HG03039 (cell line): ENCODE results near the gene TPM3.
"Not testable (repeated sequence)": the region's sequence is repeated elsewhere in the genome, so short reads cannot be mapped to it uniquely, and the experiment has no call there.

ENCODE experiments used
- ATAC-seq: cut with Tn5 transposase; IDR thresholded peaks from one replicate; pipeline ENCODE4 v1.9.1; 2021; ENCODE audit warnings: mild to moderate bottlenecking, moderate library complexity; ENCODE audit not compliant: unreplicated experiment

Gene TPM3

DNA sequence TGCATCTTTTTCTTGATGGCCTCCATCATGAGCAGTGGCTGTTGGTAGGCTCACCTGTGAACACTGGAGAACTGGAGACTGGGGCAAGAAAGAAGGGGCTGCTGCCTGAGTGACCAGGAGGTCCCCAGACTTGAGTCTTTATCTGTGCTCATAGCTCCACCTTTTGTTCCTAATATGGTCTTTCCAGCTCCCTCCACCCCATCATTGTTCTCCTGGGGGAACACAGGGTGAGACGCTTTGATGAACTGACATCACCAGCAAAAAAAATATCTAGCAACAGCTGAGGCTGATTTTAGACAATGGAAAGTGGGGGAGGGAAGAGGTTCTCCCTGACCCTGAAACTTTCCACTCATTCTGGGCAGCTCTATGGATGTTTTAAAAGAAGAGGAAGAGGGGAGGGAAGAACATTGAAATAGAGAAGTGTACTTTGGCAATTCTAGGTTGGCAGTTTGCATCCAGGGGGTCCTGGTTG, at the start of gene TPM3:
TSS of gene TPM3 (minus strand) at position 111 of the 472 bp plus-strand sequence. CDS start at position 29, 82 bp downstream.
- ATAC-seq = no peak

DNA sequence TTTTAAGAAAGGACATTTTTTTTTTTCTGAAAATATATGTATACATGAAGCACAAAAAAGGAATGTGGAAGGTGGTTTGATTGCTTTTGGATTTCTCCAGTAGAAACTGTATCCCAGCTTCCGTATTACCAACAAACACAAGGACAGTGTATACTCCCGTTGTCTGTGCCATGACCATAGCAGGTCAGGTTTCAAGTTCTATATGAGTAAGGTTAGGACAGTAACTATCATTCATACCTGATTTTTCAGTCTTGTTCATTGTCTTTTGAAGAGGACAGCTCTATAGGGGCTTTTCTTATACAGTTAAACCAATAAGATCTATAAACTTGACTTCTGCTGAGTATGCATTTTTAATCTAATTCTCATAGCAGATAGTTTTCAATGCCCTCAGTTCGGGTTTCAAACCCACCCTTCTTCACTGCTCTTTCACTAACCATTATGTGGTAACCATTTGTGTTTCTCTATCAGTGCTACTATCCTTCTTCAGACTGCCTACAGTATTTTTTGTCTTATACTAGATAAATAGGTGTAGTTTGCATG, 48.5 kb upstream of the TPM3 start:
- ATAC-seq = no peak

DNA sequence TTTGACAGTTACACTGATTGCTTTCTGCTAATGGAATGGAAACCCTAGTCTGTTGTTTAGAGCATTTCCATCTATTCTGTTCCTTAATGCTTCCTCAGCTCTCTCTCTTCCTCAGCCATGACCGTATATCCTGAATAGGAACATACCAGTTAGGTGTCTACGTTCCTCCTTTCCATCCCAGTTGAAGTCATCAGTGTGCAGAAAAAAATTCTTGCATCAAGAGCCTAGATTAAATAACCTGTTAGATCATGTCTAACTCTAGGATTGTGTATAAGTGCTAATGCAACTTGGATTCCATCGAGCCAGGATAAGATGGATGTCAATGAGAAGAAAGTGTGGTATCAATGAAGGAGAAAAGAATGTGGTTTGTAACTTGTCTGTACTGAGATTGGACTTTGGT, 47.6 kb upstream of the TPM3 start:
- no peak for ATAC-seq

DNA sequence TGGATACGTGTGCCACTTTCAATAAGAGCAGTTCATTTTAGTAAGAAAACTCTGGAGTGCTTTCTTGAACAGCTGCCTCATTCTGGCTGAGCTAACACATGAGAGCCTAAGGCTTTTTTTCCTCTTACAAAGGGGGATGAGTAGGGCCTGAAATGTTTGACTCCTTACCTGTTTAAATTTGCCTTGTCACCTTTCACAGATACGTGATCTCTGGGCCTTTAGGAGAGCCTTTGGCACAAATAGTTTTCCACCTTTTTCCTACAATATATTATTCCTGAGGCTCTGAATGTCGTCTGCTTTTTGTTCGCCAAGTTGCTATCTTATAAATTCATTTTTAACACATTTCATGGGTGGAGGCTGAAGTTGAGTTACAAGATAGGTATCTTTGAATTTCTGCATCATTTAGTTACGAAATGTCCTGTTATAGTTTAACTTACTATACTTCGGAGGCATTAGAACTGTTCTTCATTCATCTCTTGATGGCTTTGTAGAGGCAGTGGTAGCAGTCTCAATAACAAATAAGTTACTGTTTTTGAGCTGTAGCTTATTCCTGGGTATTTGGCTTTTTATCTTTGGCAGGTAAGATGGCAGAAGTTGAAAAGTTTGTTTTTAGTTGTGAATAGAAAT, 46.1 kb upstream of the TPM3 start:
- ATAC-seq = no peak

DNA sequence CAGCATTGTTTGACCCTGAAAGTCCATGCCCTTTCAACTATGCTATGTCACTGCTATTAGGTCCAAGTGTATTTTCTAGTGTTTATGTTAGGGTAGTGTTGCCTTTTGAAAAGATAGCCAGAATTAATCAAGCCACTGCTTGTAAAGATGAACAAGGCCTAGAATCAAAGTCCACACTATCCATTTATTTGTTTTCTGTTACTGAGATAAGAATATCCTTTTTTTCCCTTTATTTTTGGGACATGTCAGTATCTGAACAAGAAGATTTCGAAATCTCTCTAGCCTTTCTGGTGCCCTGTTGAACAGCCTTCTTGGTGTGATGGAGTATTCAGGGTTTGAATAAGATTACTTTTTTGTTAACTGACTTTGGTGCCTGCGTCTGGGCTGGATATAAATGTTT, 45.5 kb upstream of the TPM3 start:
- ATAC-seq = no peak

DNA sequence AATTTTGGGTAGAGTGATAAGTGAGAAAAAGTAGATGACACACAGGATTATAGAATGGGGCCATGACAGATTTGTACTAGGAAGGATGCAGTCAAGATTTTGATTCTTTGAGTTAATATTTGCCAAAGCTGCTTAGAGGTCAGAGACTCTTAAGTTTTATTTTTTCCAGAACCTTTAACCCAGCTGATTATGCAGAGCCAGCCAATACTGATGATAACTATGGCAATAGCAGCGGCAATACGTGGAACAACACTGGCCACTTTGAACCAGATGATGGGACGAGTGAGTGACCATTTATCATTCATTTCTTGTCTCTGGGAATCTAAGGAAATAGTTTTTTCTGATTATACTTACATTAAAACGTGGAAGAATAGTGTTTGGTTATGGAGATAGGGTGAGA, 45.0 kb upstream of the TPM3 start:
- ATAC-seq = no peak

DNA sequence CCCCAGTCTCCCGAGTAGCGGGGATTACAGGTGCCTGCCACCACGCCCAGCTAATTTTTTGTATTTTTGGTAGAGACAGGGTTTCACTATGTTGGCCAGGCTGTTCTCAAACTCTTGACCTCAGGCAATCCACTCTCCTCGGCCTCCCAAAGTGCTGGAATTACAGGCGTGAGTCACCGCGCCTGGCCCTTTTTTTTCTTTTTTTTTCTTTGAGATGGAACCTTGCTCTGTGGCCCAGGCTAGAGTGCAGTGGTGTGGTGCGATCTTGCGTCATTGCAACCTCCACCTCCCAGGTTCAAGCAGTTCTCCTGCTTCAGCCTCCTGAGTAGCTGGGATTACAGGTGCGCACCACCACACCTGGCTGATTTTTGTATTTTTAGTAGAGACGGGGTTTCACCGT, 41.2 kb upstream of the TPM3 start:
- ATAC-seq = not testable (repeated sequence)

DNA sequence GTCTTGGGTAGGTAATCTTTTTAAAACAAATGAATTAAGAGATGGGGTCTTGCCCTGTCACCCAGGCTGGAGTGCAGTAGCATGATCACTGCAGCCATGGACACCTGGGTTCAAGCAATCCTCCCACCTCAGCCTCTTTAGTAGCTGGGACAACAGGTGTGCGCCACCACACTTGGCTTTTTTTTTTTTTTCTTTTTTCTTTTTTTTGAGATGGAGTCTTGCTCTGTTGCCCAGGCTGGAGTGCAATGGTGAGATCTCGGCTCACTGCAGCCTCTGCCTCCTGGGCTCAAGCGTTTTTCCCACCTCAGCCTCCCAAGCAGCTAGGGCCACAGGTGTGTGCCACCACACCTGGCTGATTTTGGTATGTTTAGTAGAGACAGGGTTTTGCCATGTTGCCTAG, 39.2 kb upstream of the TPM3 start:
- ATAC-seq = not testable (repeated sequence)

DNA sequence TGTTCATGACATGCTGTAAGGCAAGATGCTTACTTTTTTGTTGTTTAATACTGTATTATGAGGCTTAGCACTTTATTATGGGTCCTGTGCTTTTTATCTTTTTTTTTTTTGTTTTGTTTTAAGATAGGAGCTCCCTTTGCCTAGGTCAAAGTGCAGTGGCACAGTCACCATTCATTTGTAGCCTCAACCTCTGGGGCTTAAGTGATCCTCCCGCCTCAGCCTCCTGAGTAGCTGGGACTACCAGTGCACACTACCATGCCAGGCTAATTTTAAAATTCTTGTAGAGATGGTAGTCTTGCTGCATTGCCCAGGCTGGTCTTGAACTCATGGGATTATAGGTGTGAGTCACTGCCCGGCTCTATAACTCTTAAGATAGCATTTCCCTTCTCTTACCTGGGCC, 33.5 kb upstream of the TPM3 start:
- ATAC-seq = no peak

DNA sequence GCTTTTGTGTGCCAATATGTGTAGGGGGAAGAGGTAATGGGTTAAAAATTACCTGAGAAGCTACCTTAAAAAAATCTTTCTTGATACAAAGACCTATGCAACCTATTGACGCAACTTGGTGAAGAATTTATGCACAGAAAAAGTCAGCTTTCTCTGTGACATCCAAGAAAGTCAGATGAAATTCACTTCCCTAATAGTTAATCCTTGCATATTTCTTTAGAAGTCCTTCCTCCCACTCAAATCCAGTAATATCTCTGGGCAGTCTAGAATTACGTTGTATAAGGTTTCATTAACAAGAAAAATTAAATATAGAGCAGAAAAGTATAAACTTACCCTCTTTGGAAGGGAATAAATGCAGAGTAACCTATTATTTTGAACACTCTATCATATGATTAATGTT, 31.7 kb upstream of the TPM3 start:
- no peak for ATAC-seq

DNA sequence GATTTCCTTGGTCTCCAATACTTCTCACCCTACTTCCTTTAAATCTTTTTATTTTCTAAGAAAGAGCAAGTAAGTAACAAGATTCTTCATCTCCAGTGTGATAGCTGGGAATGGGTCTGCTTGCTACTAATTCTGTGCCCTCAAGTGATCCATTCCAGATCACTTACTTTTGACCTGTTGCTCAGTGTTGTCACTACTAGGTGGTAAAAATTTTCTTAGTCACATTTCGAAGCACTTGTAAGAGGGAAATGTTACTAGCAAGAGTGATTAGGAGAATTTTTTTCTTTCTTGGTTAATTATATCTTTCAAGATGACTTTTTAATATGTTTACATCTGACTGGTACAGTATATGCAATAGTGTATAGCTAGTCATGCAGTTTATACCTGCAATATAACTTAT, 31.0 kb upstream of the TPM3 start:
- no peak for ATAC-seq

DNA sequence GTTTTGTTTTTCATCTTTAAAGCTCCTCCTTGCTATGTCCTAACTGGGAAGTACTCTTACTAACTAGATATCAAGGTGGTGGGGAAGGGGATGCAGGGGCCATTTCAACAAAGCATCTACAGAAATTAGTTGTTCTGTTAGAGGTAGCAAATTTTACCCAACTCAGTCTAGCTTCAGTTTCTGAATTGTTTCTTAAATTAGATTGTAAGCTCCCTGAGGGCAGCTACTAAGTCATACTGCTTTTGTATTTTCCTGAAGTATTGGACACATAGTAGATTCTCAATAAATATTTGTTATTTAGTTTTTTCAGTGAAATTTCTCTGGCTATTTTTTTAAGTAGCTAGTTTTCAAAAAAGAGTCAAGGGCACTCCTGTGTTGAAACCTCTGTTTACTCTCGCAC, 30.6 kb upstream of the TPM3 start:
- ATAC-seq = no peak

DNA sequence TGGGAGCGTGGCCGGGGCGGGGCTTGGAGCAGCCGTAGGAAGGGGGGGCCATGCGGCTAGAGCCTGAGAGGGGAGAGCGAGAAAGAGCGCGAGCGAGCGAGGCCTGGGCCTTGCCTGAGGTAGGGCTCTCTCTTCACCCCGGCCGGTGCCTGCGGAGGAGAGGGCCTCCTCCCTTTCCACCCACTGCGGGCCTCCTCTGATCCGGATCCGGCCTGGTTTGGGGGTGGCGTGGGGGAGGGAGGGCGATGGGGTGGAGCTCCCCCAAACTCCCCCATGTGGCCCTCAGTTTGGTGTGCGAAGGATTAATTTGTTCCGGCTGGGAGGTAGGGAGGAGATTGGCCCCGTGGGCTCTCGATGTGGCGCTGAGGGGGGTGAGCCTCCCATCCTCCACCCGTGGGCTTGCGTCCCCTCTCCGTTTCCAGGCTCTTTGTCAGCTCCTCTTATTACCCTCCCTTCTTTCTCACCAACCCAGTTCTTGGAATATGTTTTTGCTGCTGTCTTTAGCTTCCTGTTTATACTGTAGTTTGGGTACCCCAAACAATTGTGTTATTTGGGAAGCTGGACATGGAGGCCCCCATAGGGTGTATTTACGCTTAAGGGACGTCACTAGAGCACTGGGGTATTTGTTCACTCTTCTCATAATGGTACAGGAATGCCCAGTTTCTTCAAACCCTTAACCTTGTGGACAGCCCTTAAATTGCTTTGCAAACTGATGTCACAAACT, 29.5 kb upstream of the TPM3 start:
- ATAC-seq = peak; percentile 18

DNA sequence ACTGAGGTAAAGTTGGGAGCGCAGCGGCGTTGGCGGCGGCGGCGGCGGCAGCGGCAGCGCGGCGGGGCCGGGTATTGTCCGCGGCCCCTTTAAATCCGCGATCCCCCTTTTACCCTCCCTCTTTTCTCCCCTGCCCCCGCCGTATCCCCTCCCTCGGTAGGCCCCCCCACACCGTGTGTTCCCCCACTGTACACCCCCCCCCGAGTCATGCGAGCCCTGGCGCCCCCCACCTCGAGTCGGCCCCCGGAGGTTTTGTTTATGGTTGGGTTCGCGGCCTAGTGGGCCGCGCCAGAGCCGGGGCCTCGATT, 29.0 kb upstream of the TPM3 start:
- no peak for ATAC-seq

DNA sequence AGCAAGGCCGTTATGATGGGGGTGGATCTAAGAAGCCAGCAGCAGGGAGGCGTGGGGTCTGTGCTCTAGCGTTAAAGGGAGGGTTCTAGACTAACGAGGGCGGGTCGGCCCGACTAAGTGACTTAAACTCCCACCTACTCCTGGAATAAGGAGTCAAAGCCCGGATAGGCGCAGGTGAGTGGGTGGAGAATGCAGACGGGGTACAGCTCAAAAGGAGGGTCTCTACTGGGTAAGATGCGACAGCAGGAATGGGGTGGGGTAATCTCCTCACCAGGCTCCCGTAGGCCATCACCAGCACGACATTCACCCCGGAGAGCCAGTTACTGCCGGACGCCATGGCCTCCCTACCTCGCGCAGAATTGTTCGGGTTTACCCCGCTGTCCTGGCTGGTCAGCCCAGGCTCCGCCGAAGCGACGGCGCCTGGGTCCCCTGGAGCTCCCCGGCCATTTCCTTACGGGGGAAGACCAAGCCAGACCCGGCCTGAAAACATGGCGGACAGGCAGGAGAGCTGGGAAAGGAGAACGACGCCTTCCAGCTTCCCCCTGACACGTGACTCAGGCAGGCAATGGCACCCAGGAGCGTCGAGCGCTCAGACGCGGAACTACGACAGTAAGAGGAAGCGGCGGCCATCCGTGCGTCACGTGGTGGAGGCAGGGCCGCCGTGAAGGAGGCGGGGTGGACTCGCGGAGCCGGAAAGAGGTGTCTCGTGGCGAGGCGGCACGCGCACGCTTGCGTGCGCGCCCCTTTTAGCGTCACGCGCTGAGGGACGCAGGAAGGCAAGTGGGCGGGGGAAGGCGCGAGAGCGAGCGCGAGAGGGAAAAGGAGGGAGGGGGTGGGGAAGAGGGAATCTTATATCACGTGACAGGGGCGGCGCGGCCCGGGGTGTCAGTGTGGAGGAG, 28.4 kb upstream of the TPM3 start, which contains the start of gene UBAP2L:
TSS of gene UBAP2L (plus strand) at position 885 of the 899 bp plus-strand sequence. CDS start 4,169 bp downstream, outside the sequence.
- peak; percentile 90 for ATAC-seq

DNA sequence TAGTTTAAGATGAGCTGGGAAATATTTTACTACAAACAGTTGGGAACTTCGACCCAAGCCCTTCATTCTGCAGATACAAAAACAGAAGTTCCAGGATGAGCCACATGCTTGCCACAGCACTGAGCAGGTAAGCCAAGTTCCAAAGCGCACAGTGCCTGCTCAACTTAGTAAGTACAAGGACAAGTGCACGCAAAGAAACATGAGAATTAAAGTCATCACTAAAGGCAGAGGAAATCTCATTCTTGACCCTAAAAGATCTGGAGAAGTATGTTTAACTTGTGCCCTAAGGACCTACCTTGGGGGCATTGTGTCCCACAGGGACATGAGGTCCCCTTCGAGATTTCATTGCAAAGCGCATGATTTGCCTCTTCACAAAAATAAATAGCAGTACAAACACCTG, 27.6 kb upstream of the TPM3 start:
- ATAC-seq = no peak

DNA sequence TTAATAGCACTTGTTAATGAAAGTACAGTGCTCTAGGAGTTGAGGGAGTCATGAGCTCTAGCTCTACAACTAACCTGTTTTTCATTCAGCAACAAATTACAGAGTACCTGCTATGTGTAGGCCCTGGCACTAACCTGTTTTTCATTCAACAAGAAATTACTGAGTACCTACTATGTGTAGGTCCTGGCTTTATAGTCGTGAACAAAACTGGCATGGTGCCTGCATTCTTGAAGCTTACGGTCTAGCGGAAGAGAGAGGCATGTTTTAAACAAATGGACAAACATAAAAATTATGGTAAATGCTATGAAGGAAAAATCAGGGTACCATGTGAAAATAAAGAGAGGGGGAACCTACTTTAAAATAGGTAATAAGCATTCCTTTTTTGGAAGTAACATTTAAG, 26.6 kb upstream of the TPM3 start:
- no peak for ATAC-seq

DNA sequence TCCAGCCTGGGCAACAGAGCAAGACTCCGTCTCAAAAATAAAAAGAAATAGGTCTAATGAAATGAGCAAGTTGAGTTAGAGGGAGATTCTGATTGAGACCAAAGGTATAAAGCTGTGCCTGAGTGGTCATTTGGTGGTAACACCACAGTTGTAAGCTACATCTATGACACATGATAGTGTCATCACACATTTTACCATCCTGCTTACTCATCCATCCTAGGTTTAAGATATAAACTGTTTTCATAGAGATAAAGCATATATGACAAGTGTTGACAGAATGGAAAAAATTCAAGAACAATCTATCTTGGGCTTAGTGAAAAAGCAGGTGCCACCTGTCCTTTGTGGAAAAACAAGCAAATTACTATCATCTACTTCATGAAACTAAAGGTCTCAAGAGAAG, 21.4 kb upstream of the TPM3 start:
- no peak for ATAC-seq

DNA sequence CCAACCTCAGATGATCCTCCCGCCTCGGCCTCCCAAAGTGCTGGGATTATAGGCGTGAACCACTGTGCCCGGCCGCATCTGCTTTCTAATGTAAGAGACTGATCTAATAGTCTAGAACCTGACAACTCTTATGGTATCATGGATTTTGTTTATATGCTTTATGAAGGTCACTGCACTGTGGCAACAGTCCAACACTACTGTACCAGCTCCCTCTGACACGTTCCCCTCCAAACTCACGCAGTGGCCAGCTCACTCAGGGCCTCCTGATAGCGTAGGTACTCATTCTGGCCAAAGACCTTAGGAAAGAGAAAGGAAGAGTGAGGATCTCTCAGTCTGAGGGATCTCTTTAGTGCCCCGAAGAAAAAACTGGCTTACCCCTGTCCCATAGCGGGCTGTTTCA, 20.2 kb upstream of the TPM3 start:
- no peak for ATAC-seq

DNA sequence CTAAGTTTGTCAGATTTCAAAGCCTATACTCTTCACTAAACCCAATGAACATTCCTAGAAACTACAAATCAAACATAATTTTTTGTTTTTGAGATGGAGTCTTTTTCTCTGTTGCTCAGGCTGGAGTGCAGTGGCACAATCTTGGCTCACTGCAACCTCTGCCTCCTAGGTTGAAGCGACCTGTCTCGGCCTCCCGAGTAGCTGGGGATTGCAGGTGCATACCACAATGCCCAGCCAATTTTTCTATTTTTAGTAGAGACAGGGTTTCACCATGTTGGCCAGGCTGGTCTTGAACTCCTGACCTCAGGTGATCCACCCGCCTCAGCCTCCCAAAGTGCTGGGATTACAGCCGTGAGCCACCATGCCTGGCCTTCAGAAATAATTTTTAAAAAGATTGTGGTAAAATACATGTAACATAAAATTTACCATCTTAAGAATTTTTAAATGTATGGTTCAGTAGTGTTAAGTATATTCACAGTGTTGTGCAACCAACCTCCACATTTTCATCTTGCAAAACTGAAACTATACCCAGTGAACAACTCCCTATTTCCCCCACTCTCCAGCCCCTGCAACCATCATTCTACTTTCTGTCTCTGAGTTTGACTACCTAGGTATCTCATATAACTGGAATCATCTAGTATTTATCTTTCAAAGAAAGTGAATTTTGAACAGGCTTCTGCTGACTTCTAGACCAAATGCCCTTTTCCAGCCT, 16.9 kb upstream of the TPM3 start:
- ATAC-seq = no peak

DNA sequence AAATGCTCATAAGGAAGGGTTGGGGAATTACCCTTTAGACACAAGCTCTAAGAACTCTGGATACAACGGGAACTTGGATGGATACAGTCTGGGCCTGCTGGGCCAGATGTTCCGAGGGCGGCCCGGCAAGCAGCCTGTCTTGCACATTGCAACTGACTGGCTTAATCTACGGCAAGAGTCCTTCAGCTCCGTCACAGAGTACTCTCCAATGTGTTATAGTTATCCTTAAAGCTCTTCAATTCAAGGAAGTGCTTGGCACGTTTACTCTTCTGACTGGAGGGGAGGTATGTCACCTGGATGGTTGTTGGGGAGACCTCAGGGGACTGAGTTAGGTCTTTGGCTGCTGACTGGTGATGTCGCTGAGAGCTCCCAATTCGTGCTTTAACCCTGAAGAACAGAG, 15.4 kb upstream of the TPM3 start:
- ATAC-seq = no peak
